NCI-H2107 treated with DMSO at 0.1 percent for 48 hours (cell line): ENCODE measurements around the gene WDR59.
A peak's percentile ranks its signal among the peaks of the same experiment; 100 is the strongest.
"Not testable (repeated sequence)": the region's sequence is repeated elsewhere in the genome, so short reads cannot be mapped to it uniquely, and the experiment has no call there.

Experiments used
- DNase-seq: peaks from one replicate; lab custom pipeline; 2025; ENCODE audit not compliant: unreplicated experiment; lab: John Stamatoyannopoulos, UW

Gene WDR59

GRCh38 chr16:74982256-74982655, 2.7 kb downstream of the WDR59 start:
- DNase-seq, result no peak

GRCh38 chr16:74975591-74975990, 9.3 kb downstream of the WDR59 start:
- no peak for DNase-seq

- no peak for DNase-seq
Measured at GRCh38 chr16:74973304-74973703, 11.6 kb downstream of the WDR59 start.

DNA sequence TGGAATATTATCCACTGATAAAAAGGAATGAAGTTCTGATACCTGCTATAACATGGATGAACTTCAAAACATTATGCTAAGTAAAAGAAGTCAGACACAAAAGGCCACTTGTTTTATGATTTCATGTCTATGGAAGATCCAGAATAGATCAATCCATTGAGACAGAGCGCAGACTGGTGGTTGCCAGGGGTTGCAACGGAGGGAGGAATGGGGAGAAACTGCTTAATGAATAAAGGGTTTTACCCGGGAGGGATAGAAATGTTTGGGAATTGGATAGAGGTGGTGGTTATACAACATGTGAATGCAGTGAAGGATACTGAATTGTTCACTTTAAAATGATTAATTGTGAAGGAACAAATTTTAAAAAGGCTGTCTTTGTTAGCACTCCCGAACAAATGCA, 30.2 kb downstream of the WDR59 start:
- DNase-seq, result no peak

- no peak for DNase-seq
Measured at GRCh38 chr16:74951681-74952080, 33.2 kb downstream of the WDR59 start.

DNA sequence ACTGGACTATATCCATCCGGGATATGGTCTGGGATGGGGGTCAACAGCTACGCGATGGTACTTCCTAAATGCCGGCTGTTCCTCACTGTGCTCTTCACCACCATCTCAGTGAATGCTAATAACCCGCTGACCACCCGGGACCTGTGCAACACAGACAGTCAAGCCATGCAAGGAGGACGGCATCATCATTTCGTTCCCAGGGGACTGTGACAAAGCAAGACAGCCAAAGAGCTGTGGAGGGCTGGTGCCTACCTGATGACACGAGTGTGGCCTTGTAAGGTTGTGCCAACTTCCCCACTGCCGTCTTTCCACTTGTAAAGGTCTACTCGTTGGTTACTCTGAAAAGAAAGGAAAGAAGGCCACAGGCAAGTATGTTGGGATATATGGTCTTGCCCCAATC, 33.7 kb downstream of the WDR59 start:
- DNase-seq, result no peak

GRCh38 chr16:74950511-74950910, 34.4 kb downstream of the WDR59 start:
- DNase-seq, result no peak

- no peak for DNase-seq
Measured at GRCh38 chr16:74949309-74949708, 35.6 kb downstream of the WDR59 start.

GRCh38 chr16:74944466-74944865, 40.5 kb downstream of the WDR59 start:
- no peak for DNase-seq

DNA sequence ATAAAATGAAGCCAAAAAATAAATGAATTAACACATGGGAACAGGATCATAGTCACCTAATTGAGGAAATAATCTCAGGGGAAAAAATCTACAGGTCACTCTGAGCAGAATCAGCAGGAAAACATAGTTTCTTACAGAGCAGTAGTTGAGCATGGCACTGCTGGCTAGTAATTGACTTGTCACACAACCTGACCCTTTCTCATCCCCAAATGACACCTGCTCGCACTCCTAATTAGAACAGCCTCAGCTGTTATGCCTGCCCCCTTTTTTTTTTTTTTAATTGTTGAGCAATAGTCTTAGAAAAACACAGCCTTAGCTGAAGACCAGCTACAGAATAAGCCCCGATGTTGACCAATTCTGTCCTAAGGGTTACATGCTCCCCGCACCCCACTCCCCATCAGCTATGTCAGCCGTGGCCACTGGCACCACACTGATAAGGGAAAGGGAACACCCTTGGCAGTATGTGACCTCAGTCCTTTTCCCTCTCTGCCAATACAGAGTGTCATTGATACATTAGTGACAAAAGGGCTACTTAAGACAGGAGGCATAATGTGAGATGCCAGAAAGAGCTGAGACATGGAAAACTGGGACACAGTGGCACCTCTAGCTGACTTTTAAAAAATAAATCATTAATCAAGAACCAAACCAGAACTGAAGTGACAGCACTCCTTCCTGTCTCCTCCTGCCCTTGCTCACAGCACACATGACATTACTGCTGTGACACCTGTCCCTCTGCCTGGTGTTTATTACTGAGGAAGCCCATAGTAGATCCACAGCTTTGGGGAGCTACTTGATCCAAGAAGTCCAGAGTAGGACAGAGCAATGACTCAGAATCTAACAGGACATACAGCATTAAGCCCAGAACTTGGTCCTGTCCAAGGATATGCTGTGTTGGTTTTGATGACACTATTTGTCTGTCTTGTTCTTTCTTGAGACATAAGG, 41.7 kb downstream of the WDR59 start:
- peak; percentile 1 for DNase-seq

- no peak for DNase-seq
Measured at GRCh38 chr16:74942566-74942965, 42.4 kb downstream of the WDR59 start.

DNA sequence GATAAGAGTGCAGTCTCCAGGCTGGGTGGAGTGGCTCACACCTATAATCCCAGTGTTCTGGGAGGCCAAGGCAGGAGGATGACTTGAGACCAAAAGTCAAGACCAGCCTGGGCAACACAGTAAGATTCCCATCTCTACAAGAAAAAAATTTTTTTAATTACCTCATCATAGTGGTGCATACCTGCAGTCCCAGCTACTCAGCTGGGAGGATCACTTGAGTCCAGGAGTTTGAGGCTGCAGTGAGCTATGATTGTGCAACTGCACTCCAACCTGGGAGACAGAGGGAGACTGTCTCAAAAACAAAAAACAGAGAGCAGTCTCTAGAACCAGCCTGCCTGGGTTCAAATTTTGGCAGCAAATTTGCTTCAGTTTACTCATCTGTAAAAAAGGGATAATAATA, 45.2 kb downstream of the WDR59 start:
- DNase-seq, result no peak

- DNase-seq, result no peak
Measured at GRCh38 chr16:74936902-74937560, 47.9 kb downstream of the WDR59 start.

DNA sequence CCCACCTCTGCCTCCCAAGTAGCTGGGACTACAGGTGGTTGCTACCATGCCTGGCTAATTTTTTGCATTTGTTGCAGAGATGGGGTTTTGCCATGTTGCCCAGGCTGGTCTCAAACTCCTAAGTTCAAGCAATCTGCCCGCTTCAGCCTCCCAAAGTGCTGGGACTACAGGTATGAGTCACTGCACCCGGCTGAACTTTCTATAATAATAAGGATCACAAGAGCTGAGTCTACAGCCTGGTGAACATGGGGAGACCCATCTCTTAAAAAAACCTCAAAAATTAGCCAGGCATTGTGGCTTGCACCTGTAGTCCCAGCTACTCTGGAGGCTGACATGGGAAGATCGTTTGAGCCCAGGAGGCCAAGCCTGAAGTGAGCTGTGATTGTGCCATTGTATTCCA, 53.5 kb downstream of the WDR59 start:
- DNase-seq, result no peak

GRCh38 chr16:74929636-74930035, 55.3 kb downstream of the WDR59 start:
- no peak for DNase-seq

- no peak for DNase-seq
Measured at GRCh38 chr16:74926805-74927204, 58.1 kb downstream of the WDR59 start.

GRCh38 chr16:74923766-74924460, 61.0 kb downstream of the WDR59 start:
- DNase-seq, result no peak

- no peak for DNase-seq
Measured at GRCh38 chr16:74922150-74923138, 62.5 kb downstream of the WDR59 start.

DNA sequence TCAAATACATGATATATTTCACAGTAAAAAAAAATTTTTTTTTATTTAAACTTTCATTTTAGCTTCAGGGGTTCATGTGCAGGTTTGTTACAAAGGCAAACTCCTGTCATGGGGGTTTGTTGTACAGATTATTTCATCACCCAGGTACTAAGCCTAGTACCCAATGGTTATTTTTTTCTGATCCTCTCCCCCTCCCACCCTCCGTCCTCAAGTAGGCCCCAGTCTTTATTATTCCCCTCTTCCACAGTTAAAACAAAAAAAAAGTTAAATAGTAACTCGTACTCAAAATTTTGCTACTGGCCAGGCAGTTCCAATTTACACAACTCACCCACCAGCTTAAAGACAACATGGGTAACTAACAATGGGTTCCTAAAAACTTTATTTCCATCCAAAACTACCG, 63.9 kb downstream of the WDR59 start:
- no peak for DNase-seq

DNA sequence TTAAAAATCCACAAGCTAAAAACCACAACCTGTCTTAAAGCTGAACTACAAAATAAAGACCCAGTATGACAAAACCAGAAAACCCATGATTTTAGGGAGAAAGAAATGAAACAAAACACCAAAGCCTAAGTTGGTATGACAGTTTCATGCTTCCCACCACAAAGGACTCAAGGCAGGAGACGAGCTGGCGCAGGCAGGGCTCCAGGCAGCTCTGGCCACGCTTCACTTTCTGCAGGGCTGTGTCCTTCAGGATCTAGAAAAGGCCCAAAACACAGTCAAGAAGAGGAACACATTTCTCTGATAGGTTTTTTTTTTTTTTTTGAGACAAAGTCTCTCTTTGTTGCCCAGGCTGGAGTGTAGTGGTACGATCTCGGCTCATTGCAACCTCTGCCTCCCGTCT, 75.3 kb downstream of the WDR59 start:
- DNase-seq, result no peak

GRCh38 chr16:74908759-74909158, 76.2 kb downstream of the WDR59 start:
- DNase-seq, result not testable (repeated sequence)
